NB4 (cell line): ENCODE results near the gene ARHGAP22.

Source experiments
- CTCF ChIP-seq: IDR thresholded peaks from one replicate; pipeline ENCODE4 v1.5.1; 2012; ENCODE audit warnings: low read depth, low read length
- MAX ChIP-seq: IDR thresholded peaks from 2 replicates; pipeline ENCODE4 v1.6.1; 2011; ENCODE audit warnings: low read depth, low read length
- MYC ChIP-seq: IDR thresholded peaks from 2 replicates; pipeline ENCODE4 v1.6.1; 2011; ENCODE audit warnings: low read depth, low read length
- POLR2A ChIP-seq: IDR thresholded peaks from 2 replicates; pipeline ENCODE4 v1.6.1; 2011; ENCODE audit warnings: mild to moderate bottlenecking; ENCODE audit not compliant: insufficient read length; ENCODE audit errors: extremely low read depth

GRCh38 chr10:48640326-48640725 is 35.5 kb upstream of the ARHGAP22 start:
- no peak for TF ChIP-seq CTCF
- no peak for TF ChIP-seq POLR2A
- no peak for TF ChIP-seq MAX
- TF ChIP-seq MYC, result no peak
